DMS53 (cell line): Measurements from ENCODE around the gene GRK1.

Experiments
- DNase-seq: peaks from one replicate; lab custom pipeline; 2025; lab: John Stamatoyannopoulos, UW

The GRK1 gene

GRCh38 chr13:113650275-113650674 lies 16.7 kb upstream of the GRK1 start:
- no peak for DNase-seq

- DNase-seq = no peak
Observed at GRCh38 chr13:113650731-113651148, 16.3 kb upstream of the GRK1 start.

- DNase-seq = no peak
Observed at GRCh38 chr13:113651511-113652403, 15.3 kb upstream of the GRK1 start.

- no peak for DNase-seq
Observed at GRCh38 chr13:113652404-113653263, 14.4 kb upstream of the GRK1 start.

GRCh38 chr13:113653264-113654174 lies 13.5 kb upstream of the GRK1 start:
- peak; percentile 63 for DNase-seq

- DNase-seq = no peak
Observed at GRCh38 chr13:113654175-113654560, 12.9 kb upstream of the GRK1 start.

- DNase-seq = no peak
Observed at GRCh38 chr13:113654591-113655345, 12.3 kb upstream of the GRK1 start.

GRCh38 chr13:113655346-113656002 lies 11.5 kb upstream of the GRK1 start:
- no peak for DNase-seq

GRCh38 chr13:113656003-113656588 lies 10.9 kb upstream of the GRK1 start:
- no peak for DNase-seq

- no peak for DNase-seq
Observed at GRCh38 chr13:113656831-113657671, 10.0 kb upstream of the GRK1 start.

- no peak for DNase-seq
Observed at GRCh38 chr13:113657851-113658741, 8.9 kb upstream of the GRK1 start, which contains the start of gene ATP4B. Gene ATP4B (minus strand): TSS chr13:113658198. CDS start chr13:113658144, 54 bp downstream.

GRCh38 chr13:113658836-113659235 lies 8.2 kb upstream of the GRK1 start:
- no peak for DNase-seq

- DNase-seq = no peak
Observed at GRCh38 chr13:113659337-113659736, 7.7 kb upstream of the GRK1 start.

GRCh38 chr13:113660066-113660465 lies 7.0 kb upstream of the GRK1 start:
- DNase-seq = no peak

- no peak for DNase-seq
Observed at GRCh38 chr13:113661509-113661908, 5.5 kb upstream of the GRK1 start.

- DNase-seq = no peak
Observed at GRCh38 chr13:113663934-113664333, 3.1 kb upstream of the GRK1 start.

- no peak for DNase-seq
Observed at GRCh38 chr13:113664751-113665596, 2.0 kb upstream of the GRK1 start.
